NAMALWA (cell line): ENCODE data around the gene RUNX3.

Experiments
- DNase-seq: peaks from one replicate; pipeline ENCODE4 v3.0.0-alpha.2; 2015; ENCODE audit warnings: low spot score

The RUNX3 gene

DNA sequence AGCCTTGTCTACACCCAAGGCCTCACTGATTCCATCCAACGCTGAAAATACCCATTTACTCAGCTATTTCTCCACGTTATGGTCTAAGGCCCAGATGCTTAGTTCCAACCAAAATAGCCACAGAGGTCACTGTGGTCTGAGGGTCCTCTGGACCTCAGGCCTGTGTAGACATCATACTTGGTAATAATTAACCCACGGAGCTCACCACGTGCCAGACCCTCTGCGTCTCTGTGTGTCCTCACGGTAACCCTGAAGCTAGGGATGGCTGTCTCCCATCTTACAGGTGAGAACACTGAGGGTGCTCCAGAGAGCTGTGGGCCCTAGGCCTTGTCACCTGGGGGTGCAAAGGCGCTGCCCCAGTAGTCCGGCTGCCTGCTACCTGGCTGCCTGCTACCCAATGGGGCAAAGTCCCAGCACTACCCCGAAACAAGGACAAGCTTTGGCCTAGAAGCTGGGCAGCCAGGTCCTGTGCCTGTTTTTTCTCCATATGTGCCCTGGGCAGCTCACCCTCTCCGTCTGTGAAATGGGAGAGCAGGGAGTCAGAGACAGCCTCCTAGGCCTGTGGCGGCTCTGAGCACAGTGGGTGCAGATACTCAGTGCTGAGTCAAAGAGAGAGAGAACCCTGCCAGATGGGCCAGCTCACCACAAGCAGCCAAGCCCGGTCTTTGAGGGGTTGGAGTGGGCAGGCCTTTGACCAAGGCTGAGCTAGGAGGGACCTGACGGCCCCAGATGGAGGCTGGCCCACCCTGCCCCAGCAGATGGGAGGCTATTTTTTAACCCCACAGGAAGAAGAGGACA is 17.0 kb upstream of the RUNX3 start:
- DNase-seq: peak; percentile 44

DNA sequence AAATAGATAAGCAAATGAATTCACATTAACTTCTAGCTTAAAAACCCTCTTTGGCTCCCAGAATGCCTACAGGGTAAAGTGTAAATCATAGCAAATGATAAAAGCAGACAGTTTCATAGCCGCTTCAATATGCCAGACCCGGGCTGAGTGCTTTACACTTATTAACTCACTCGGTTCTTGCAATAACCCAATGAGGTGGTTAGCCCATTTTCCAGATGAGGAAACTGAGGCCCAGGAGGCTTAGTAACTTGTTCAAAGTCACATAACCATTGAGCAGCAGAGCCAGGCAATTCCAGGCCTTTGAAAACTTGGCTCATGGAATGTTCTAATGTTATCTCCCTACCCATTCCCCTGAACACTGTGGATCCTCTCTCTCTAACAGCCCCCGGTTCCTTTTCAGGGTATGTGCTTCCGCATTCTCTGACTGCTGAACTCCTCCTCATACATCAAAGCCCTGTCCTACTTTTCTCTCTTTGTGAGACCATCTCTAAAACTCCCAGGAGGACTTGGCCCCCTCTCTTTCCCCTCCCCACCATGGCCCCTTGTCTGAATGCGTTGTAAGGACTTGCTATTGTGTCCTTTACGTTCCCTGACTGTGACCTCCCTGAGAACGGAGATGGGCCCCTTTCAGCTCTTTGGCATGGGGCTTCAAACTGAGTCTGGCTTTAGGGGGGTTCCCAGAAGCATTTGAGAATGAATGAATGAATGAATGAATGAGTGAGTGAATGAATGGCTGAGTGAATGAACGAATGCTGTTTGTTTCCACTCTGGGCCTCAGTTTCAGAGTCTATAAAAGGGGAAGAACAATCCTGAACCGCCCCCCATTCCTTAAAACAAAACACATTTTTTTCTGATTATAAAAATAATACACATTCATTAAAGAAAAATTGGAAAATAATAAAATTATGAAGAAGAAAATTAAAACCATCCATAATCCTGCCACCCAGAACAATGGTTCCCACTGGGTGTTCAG is 15.6 kb upstream of the RUNX3 start:
- DNase-seq: no peak

DNA sequence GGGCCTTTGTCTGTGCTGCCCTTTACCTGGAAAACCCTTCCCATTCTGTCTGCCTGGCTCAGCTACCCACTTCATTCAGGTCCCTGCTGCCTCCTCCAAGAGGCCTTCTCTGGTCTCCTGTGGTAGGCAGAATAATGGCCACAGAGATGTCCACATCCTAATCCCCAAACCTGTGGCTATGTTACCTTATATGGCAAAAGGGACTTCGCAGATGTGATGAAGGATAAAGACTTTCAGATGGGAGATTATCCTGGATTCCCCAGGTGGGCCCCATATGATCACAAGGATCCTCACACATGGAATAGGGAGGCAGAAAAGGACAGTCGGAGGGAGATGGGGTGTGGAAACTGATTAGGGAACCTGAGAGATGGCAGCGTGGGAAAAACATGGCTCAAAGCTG is 14.2 kb upstream of the RUNX3 start:
- DNase-seq: no peak

DNA sequence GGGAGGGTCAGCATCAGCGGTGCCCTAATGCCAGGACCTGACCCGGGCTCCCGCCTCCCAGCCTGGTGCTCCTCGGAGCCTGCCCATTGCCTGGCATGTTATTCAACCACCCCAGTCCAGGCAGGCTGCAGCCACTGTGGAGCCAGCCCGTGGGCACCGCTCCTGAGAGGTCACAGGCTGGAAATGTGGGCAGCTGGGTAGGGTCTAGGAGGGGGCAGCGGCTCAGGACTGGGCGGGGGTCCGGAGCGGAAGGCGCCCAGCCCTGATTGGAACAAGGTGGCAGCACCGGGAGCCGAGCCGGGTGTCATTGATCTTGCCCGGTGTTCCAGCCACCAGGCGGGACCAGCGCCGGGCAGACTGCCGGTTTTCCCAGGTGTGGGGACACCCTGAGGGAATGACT is 12.7 kb upstream of the RUNX3 start:
- no peak for DNase-seq

DNA sequence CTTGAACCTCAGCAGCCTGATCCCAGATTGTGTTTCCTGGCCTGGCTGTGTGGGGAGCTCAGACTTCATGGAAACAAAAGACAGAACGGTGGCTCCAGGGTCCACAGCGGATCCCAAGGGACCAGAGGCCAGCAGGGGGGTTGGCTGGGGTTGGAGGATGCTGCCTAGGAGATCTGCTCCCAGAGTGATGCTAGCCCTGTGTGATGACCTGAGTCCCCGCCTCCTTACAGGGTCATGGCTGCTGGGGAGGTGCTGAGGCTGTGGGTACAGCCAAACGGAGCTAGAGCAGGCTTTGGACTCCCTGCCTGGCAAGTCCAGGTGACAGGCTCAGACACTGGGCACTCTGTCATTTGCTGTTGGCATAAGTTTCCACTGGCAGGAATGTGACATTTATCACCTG is 11.5 kb upstream of the RUNX3 start:
- no peak for DNase-seq

DNA sequence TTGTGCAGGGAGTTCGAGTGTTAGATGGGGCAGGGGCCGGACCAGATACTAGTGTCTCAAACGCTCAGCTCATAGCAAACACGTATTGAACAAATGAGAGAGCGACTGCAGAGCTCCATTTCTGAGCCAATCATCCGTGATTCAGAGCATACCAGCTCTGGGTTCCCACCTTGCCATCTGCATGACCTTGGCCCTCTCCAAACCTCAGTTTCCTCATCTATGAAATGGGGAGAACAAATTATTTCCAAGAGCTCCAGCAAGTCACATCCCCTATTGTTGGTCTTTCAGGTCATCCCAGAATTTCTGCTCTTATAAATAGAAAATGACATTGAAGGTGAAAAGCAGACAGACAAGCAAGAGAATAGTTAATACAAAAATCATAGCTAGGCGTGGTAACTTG is 10.2 kb upstream of the RUNX3 start:
- no peak for DNase-seq

DNA sequence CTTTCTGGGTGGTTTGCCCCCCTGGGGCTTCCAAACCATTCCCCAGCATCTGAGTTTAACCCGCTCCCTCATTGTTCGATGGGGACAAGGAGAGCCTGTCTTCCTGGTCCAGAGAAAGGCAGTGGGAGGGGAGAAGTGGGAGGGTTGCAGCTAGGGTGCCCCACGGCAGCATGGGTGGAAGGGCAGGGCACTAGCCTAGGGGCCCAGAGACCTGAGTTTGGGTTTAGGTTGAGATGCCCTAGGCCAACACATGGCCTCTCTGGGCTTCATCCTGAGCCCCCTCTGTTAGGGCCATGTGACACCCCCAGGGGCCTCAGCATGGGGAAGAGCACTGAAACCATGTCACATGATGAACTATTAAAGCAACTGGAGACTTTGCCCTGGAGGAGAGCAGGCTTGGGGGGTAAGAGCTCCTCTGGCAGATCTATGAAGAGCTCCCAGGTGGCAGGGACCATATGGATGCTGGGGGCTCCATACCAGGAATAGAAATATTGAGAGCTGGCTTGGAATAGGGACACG is 9.7 kb upstream of the RUNX3 start:
- DNase-seq: no peak

DNA sequence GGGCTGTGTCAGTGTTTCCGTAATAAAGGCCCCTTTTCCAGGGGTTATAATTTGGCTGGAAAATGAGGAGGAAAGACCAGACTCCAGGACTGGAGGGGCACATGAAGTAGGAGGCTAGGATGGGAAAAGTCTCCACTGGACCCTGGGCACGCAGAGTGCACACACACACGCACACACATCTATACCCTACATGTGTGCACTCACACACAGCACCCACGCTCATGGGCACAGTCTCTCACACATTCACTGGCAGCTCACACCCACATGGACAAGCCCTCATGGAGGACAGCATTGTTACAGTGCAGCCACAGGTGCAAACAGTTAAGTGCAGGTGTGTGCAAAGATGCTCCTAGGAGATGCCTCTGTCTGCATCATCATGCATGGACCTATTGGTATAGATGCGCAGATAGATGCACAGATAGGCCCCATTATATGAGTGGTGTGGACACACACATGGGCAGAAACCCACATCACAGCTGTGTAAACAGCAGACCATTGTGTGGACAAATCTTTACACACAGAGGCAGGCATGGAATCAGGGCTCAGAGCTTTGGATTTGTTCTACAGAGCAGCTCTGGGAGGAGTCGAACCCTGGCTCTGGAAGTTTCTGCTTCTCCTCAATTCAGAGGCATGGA is 9.1 kb upstream of the RUNX3 start:
- no peak for DNase-seq

DNA sequence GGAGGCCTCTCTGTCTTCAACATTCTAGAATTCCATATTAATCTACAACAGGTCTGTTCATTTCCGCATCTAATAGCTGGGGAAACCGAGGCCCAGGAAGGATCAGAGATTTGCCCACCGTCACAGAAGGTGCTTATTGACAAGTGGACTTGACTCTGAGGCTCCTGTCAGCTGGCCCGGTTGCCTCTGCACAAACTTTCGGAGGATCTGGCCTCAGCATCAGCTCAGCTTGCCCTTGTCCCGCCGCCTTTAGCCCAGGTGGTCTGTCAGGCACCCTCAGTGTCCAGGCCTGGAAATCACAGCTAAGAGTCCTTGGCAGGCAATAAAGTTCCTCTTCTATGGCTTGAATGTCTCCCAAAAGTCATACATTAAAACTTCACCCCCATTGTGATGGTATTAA is 8.2 kb upstream of the RUNX3 start:
- DNase-seq: no peak

DNA sequence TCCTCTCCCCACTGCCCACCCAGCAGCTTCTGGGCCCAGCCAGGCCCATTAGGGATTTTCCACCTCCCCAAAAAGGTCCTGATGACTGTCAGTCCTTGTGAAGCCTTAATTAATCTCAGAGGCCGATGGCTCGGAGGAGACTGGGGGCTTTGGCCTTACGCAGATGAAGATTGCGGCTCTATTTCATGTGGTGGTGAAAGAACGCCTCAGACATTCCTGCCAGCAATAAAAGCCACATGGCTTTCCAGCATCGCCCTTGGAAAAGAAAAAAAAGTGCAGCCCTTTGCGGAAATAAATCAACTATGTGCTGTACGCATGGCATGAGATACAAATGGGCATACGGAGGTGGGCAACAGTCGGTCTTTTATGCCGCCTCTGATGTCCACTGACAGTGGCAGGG is 6.6 kb upstream of the RUNX3 start:
- no peak for DNase-seq

DNA sequence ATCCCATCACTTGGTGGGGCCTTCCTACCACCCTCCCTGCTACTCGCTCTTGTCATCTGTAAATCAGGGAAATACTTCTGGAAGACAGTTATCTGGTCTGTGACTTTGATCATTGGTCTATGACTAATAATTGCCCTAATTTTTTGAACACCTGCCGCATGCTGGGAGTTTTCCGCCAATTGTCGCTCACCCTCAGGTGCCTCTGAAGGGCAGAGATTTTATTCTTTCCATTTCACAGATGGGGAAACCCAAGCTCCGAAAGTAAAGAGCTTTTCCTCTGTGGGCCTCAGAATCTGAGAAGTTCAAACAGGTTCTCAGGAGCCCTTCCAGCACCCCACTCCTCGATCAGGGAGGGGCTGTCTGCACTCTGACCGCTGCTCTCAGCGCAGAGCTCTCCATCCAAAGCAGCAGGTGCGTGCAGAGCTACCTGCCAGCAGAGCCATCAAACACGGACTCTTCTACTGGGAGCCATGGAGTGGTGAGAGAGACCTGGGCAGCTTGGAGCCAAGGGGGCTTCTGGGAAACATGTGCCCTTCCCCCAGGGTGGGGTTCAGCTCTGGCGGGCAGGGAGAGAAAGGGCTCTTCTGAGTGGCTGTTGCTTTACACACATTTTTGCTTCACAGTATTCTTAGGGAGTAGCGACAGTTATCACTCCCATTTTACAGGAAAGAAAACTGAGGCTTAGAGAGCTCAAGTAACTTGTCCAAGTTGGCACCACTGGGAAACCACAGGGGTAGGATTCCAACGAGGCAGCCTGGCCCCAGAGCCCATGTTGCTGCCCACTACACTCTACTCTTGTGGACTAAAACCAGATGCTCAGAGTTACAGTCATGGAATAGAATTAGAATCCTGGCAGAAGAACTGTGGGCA is 5.8 kb upstream of the RUNX3 start:
- no peak for DNase-seq

DNA sequence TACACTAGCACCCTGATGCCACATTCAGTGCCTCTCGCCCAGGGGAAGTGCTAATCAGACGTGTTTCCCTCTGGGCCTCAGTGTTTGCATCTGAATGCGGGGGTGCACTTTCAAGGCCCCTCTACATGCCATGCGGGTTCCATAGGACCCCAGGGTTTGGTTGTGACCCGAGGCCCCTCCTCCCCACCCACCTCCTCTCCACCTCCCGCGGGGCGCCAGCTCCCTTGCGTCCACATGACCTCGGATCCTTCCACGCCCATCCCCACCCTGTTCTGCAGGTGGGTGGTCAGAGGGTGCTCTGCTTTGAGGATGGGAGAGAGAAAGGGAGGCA is 5.1 kb upstream of the RUNX3 start:
- DNase-seq: no peak

DNA sequence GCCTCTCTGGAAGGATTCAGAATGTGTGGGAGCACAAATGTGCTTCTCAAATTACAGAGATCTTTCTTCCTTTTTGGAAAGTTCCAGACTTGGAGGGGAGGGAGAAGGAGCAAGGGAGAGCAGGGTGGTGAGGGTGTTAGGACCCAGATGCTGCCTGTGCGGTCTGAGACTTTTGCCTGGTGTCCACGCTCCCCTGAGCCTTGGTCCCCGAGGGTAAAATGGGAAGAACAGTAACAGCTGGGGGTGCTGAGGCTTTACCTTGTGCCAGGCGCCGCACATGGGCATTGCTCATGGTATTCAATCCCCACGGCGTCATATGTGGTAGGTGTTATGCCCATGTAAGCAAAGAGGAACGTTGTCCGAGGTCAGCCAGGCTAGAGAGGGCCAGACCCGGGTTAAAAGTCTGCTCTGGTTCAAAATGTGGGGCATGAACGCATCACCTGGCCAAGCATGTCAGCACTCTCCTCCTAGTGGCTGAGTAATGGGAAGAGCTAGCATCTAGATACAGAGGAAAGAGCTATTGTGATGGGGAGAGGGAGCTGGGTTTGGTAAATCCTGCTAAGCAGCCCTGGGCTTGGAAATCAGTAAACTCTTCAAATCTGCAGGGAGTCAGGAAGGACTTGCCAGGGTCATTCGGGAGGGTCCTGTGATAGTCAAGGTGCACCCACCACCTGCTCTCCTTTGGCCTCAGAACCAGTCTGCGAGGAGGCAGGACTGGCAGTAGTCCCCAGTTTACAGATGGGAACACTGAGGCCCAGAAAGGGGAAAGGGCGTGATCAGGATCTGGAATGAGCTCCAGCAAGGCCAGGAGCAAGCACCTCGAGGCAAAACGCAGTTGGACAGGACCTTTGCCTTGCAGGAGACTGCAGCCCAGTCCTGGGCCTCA is 4.5 kb upstream of the RUNX3 start:
- no peak for DNase-seq

DNA sequence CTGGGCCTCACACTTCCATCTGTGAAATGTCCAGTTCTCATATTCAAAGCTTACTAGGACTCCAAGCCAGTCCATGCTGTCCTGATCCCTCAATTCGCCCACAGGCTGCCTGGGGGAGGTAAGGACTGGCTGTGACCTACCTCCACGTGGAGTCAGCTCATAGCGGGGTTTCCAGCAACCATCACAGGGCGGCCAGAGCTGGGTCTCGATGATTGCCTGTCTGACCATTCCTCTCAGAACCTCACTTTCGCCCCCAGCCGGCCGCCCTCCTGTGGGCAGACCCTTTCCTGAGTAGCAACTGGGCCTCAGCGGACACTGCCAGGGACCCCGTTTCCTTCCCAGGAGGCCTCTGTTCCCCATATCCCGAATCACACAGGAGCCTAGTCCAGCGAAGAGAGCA is 3.4 kb upstream of the RUNX3 start:
- DNase-seq: no peak

DNA sequence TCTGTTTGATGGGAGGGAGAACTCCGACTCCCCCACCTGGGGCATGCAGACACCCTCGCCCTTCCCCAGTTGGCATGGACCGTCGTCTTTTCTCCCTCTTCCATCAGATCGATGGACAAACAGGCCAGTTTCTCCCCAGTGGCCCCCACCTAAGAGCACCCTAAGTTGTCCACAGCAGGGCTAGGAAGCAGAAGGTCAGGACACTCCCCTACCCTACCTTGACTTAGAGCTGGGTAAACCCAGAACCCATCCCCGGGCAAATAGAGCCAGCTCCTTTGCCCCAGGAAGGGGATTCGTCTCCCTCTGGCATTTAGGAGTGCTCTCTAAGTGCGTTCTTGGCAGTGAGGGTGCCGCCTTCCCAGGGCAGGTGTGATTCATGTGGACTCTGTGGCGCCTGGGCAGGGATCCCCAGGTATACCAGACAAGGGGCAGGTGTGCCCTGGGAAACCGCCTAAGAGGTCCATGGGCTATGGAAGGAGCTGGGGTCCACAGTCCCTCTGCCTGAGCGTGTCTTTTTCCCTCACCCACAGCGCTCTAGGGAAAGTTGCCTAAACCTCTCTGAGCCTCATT is 2.7 kb upstream of the RUNX3 start:
- DNase-seq: no peak

DNA sequence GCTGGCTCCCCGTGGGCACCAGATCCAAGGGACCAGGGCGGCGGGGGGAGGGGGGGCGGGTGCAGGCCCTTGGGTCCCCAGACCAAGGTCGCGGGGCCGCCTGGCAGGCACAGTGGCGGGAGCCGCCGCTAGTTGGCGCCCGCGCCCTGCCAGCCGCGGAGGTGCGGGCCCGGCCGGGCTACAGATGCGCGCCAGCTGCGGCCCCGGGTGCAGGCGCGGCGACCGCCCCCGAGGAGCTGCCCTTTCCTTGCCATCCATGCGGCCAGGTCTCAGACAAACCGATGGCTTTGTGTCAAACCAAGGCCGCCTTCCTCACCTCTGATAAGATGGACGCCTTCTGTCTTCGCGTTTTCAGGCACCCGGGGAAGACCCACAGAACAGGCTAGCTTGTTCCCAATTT is 2.2 kb upstream of the RUNX3 start:
- peak; percentile 74 for DNase-seq

DNA sequence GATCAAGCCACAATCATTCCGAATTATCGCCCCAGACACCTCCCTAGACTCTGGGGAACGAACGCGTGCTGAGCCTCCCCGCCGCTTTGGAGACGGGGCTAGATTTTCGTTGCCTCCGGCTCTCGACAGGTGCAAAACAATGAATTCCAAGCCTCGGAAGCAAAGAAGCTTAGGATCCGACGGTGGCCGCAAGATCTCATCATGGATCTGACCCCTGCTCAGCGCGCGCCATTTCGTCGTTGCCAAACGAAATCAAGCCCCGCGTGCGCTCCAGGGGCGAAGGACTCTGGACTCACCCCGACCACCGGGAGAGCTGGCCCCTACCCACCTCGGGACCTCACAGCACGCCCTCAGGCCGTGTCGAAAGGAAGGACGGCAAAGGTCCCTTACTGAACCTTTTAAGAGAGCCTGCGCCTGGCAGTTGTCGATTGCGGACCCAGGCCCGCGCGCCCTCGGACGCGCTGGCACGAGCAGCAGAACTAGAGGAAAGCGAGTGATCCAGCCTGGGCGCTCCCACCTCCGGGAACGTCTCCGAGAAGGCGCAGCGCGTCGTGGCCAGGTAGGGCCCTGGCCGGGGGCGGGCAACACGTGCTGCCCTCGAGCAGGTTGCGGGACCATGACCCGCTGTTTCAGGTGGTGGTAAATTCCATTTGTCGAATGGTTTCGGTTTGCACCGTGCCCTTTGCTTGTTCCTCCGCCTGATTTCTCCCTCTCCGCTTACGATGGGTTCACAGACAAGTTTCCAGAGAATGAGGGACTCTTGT is 1.6 kb upstream of the RUNX3 start:
- no peak for DNase-seq

DNA sequence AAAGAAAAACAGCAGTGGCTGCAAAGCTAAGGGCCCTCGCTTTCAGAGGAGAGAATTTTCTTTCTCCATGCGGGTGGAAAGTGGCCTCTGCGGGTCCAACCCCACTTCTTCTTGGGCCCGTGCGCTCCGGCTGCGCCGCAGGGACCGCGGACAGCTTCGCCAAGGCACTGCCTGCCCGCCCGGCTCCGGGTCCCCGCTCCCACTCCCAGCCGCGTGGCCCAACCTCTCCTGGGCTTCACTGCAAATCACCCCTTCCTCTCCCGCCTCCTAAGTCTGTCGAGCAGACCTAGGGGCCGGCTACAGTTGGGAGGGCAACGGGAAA is 1.0 kb upstream of the RUNX3 start:
- no peak for DNase-seq

DNA sequence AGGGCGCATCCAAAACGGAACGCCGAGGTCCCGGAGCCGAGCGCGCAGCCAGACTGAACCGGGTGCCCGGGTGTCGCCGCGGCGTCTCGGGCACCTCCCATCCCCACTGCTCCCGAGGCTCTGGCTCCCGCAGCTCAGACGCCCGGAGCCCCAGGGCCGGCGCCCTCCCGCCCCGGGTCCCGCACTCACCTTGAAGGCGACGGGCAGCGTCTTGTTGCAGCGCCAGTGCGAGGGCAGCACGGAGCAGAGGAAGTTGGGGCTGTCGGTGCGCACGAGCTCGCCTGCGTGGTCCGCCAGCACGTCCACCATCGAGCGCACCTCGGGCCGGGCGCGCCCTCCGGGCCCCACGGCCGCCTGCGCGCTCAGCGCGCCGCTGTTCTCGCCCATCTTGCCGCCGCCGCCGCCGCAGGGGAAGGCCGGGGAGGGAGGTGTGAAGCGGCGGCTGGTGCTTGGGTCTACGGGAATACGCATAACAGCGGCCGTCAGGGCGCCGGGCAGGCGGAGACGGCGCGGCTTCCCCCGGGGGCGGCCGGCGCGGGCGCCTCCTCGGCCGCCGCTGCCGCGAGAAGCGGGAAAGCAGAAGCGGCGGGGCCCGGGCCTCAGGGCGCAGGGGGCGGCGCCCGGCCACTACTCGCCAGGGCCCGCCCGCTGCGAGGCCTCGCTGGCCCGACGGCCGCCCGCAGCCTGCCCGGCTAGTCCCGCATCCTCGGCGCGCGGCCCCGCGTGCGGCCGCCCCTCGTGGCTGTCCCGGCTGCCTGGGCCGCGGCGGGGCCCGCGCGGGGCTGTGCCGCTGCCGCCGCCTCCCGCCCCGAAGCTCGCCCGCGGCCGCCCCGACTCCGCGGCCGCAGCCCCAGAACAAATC is 447 bp downstream of the RUNX3 start:
- DNase-seq: peak; percentile 65
